Measurements from ENCODE around the gene FAM20C.

DNA sequence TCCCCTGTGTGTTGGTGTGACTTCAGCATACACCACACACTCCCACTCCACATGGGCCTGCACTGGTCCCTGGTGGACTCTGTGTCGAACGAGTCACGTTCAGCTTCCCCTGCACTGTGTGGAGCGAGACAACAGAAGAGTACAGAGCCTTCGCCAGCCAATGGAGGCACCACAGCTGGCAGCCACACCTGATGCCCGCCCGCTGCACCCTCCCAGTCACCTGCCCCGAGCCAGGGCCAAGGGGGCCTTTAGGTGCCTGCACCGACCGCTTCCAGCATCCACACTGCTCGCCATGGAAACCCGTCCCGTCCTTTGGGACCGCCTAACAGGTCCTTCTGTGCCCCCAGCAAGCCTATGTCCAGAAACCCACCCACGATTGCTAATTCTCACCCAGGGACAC lies 106.8 kb downstream of the FAM20C start:
- TF ChIP-seq ZBTB40 (IDR thresholded peaks at IDR 0.05; ENCODE audit: borderline replicate concordance) (no peak), JUND (IDR thresholded peaks at IDR 0.05; ENCODE audit: low read depth, low read length) (no peak), TAF1 (IDR thresholded peaks at IDR 0.05; ENCODE audit: borderline replicate concordance, low read depth, low read length) (no peak), CTCF (IDR thresholded peaks at IDR 0.05 in 2 of 3, conservative IDR thresholded peaks at IDR 0.05 in 1 of 3; ENCODE audit: control insufficient read depth in 2 of 3, extremely low read depth in 1 of 3, insufficient read depth in 1 of 3, low read depth in 3 of 3, low read length in 3 of 3) (no peak), FOS (IDR thresholded peaks at IDR 0.05; ENCODE audit: borderline replicate concordance, extremely low read depth, insufficient read length) (no peak), SRF (IDR thresholded peaks at IDR 0.05; ENCODE audit: low read depth in 2 of 2, low read length in 2 of 2) (no peak), BHLHE40 (IDR thresholded peaks at IDR 0.05; ENCODE audit: borderline replicate concordance in 1 of 2, low read depth in 2 of 2, low read length in 1 of 2) (no peak), FOXM1 (IDR thresholded peaks at IDR 0.05; ENCODE audit: low read depth, low read length) (no peak), RFX5 (IDR thresholded peaks at IDR 0.05; ENCODE audit: low read depth, low read length) (no peak), ZNF274 (IDR thresholded peaks at IDR 0.05; ENCODE audit: insufficient read depth, insufficient read length) (no peak), RELA (IDR thresholded peaks at IDR 0.05; ENCODE audit: borderline replicate concordance, partially characterized antibody) (no peak)
